Measurements from ENCODE around the gene DUSP28.
A peak's percentile ranks its signal among the peaks of the same experiment; 100 is the strongest.

Gene DUSP28

GRCh38 chr2:240577281-240578109 is 17.3 kb downstream of the DUSP28 start:
- no peak overlapping the region for H3K4me3 ChIP-seq (ENCODE audit: low read length)
- no peak for TF ChIP-seq ZNF274 (IDR thresholded peaks at IDR 0.05; ENCODE audit: low read depth, low read length)

GRCh38 chr2:240578110-240578450 is 17.9 kb downstream of the DUSP28 start:
- no peak for TF ChIP-seq ZNF274 (IDR thresholded peaks at IDR 0.05; ENCODE audit: low read depth, low read length)
- no peak overlapping the region for H3K4me3 ChIP-seq (ENCODE audit: low read length)

- H3K4me3 ChIP-seq (ENCODE audit: low read length) = no peak overlapping the region
- no peak for TF ChIP-seq ZNF274 (IDR thresholded peaks at IDR 0.05; ENCODE audit: low read depth, low read length)
These were observed 18.3 kb downstream of the DUSP28 start for GRCh38 chr2:240578488-240578887.

GRCh38 chr2:240579071-240579762 is 19.1 kb downstream of the DUSP28 start:
- H3K4me3 ChIP-seq (ENCODE audit: low read length) = no peak overlapping the region
- TF ChIP-seq ZNF274 (IDR thresholded peaks at IDR 0.05; ENCODE audit: low read depth, low read length) = no peak

- no peak overlapping the region for H3K4me3 ChIP-seq (ENCODE audit: low read length)
- no peak for TF ChIP-seq ZNF274 (IDR thresholded peaks at IDR 0.05; ENCODE audit: low read depth, low read length)
These were observed 19.8 kb downstream of the DUSP28 start for GRCh38 chr2:240579771-240580614.

DNA sequence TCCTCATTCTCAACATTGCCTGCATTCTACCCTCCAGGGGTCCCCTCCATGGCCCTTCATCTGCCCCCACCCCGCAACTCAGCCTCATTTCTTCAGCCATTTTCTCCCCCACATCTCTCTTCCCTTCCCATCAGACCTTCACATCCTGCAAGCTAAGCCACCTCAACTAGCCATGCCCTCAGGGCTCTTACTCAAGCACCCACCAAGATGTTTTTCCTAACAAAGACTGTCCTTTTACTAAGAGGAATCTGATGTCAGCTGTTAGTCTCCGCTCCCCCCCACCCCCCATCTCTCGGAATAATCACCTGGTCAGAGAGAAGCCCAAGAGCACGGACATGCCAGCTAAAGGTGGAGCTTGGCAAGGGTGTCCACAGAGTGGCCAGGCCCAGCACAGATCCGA is 21.7 kb downstream of the DUSP28 start:
- TF ChIP-seq ZNF274 (IDR thresholded peaks at IDR 0.05; ENCODE audit: low read depth, low read length) = no peak
- no peak overlapping the region for H3K4me3 ChIP-seq (ENCODE audit: low read length)

- H3K4me3 ChIP-seq (ENCODE audit: low read length) = no peak overlapping the region
- no peak for TF ChIP-seq ZNF274 (IDR thresholded peaks at IDR 0.05; ENCODE audit: low read depth, low read length)
These were observed 22.6 kb downstream of the DUSP28 start for GRCh38 chr2:240582781-240583180.

- no peak for TF ChIP-seq ZNF274 (IDR thresholded peaks at IDR 0.05; ENCODE audit: low read depth, low read length)
- no peak overlapping the region; the same call in 1 of the 2 replicates for H3K4me3 ChIP-seq (ENCODE audit: low read length)
These were observed 23.6 kb downstream of the DUSP28 start for GRCh38 chr2:240583774-240584173.

DNA sequence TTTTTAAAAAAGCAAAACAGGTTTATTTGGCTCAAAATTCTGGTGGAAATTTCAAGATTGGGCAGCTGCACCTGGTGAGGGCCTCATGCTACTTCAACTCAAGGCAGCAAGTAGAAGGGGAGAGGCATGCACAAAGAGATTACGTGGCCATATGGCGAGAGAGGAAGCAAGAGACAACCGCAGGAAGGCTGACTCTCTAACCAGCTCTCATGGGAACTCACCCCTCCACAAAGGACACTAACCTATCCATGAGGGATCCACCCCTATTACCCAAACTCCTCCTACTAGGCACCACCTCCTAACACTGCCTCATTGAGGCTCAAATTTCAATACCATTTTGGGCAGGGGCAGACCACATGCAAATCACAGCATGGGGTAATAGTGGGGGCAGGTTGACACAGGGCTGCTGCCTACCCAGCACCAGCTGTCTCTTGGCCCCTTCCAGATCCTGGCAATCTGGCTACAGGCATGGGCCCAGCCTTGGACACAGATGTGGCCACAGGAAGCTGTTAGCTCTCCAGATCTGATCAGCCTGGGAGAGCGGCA is 24.4 kb downstream of the DUSP28 start:
- peak overlapping the region; percentile 85; the same call in 1 of the 2 replicates for H3K4me3 ChIP-seq (ENCODE audit: low read length)
- no peak for TF ChIP-seq ZNF274 (IDR thresholded peaks at IDR 0.05; ENCODE audit: low read depth, low read length)

- TF ChIP-seq ZNF274 (IDR thresholded peaks at IDR 0.05; ENCODE audit: low read depth, low read length) = no peak
- peak overlapping the region; percentile 85 for H3K4me3 ChIP-seq (ENCODE audit: low read length)
These were observed 24.9 kb downstream of the DUSP28 start for GRCh38 chr2:240585101-240585500.

DNA sequence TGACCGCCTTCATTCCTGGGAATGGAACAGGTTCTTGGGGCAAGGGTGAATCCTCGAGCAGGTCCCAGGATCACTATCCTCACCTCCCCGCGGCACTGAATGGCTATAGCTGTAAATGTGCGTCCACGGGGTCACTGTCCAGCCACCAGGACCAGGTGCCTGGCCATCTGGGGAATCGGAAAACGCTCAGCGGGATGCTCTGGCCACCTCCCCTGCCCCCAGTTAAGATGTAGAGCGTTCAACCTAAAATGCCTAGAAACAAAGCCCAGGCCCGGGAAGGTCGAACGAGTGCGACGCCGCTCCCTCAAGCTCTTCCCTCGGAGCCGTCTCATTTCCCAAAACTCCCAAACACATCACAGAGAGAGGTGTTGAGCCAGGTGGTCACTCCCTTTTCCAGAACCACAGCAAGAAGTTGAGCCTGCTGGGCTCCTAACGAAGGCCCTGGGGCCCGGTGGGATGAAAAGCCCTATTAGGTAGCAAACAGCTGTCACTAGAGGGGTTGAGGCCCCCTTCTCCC is 25.6 kb downstream of the DUSP28 start:
- TF ChIP-seq ZNF274 (IDR thresholded peaks at IDR 0.05; ENCODE audit: low read depth, low read length) = no peak
- peak overlapping the region; percentile 85 for H3K4me3 ChIP-seq (ENCODE audit: low read length)

DNA sequence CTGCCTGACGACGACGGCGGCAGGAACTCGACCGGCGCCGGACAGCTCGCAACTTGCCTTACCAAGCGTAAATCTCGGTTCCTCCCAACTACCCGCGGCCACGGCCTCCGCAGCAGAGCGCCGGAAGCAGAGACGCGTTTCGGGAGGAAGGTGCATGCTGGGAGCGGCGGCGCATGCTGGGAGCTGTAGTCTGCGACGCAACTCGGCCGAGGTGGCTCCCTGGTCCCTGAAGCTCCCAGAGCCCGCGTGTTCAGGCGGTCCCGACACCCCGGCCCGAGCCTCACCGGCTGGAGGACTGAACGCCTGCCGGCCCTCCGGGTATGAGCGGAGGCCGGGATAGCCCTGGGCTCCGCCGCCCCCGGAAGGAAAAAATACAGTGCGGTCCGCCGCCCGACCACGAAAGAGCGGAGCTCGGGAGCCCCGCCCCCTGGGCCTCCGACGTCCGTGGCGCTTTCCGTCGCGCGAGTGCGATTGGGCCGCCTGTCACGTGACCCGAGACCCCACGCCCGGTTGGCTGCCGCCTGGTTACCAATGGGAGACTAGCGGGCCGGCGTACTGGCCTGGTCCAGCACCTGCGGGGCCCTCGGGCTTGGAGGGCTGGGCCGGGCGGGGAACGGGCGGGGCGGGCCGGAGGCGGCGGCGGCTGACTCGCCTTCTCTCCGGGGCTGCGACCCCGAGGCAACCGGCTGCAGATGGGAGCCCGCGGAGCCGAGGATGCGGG is 26.2 kb downstream of the DUSP28 start, which contains the start of gene CAPN10:
Gene CAPN10 (plus strand): TSS at position 537 of the 721 bp plus-strand sequence. CDS start 178 bp downstream, at position 715.
- TF ChIP-seq ZNF274 (IDR thresholded peaks at IDR 0.05; ENCODE audit: low read depth, low read length) = no peak

More for the DNA sequence above, 26.2 kb downstream of the DUSP28 start, which contains the start of gene CAPN10:
- peak within 1 kb of the TSS; percentile 85 for H3K4me3 ChIP-seq (ENCODE audit: low read length)
